Activated effector memory CD4-positive, alpha-beta T cell treated with Interleukin-2 at 50 U/mL for 16 hours (primary cell): Measurements from ENCODE around the gene SLC22A7.
"Not testable (repeated sequence)": the region's sequence is repeated elsewhere in the genome, so short reads cannot be mapped to it uniquely, and the experiment has no call there.

Experiments used
- DNase-seq: peaks from one replicate; pipeline ENCODE4 v3.0.0-alpha.2; 2020

SLC22A7 gene

GRCh38 chr6:43303006-43303405, 4.9 kb downstream of the SLC22A7 start:
- DNase-seq, result not testable (repeated sequence)

GRCh38 chr6:43303751-43304331, 5.8 kb downstream of the SLC22A7 start:
- DNase-seq, result no peak

- DNase-seq, result no peak
Measured at GRCh38 chr6:43304361-43304760, 6.3 kb downstream of the SLC22A7 start.

- no peak for DNase-seq
Measured at GRCh38 chr6:43304882-43305281, 6.8 kb downstream of the SLC22A7 start.

- no peak for DNase-seq
Measured at GRCh38 chr6:43306086-43306485, 8.0 kb downstream of the SLC22A7 start.

GRCh38 chr6:43307451-43308100, 9.5 kb downstream of the SLC22A7 start:
- no peak for DNase-seq

- peak; percentile 35 for DNase-seq
Measured at GRCh38 chr6:43308101-43308989, 10.3 kb downstream of the SLC22A7 start, which contains the start of gene CRIP3. TSS of gene CRIP3 (minus strand) at chr6:43308826. CDS start at chr6:43308792, 34 bp downstream.

- DNase-seq, result no peak
Measured at GRCh38 chr6:43308990-43309477, 11.0 kb downstream of the SLC22A7 start.

- no peak for DNase-seq
Measured at GRCh38 chr6:43310134-43310533, 12.1 kb downstream of the SLC22A7 start.

GRCh38 chr6:43310624-43311023, 12.6 kb downstream of the SLC22A7 start:
- DNase-seq, result no peak

- no peak for DNase-seq
Measured at GRCh38 chr6:43311666-43312065, 13.6 kb downstream of the SLC22A7 start.

- no peak for DNase-seq
Measured at GRCh38 chr6:43313813-43314212, 15.8 kb downstream of the SLC22A7 start.

- DNase-seq, result no peak
Measured at GRCh38 chr6:43318011-43318410, 20.0 kb downstream of the SLC22A7 start.

- no peak for DNase-seq
Measured at GRCh38 chr6:43325876-43326275, 27.8 kb downstream of the SLC22A7 start.

- no peak for DNase-seq
Measured at GRCh38 chr6:43328528-43328927, 30.5 kb downstream of the SLC22A7 start.

- no peak for DNase-seq
Measured at GRCh38 chr6:43331470-43331869, 33.4 kb downstream of the SLC22A7 start.

GRCh38 chr6:43331891-43332290, 33.8 kb downstream of the SLC22A7 start:
- DNase-seq, result no peak

GRCh38 chr6:43334466-43335095, 36.5 kb downstream of the SLC22A7 start:
- DNase-seq, result no peak

GRCh38 chr6:43335469-43335868, 37.4 kb downstream of the SLC22A7 start:
- DNase-seq, result no peak

GRCh38 chr6:43336382-43336781, 38.3 kb downstream of the SLC22A7 start:
- DNase-seq, result no peak

GRCh38 chr6:43338243-43338642, 40.2 kb downstream of the SLC22A7 start:
- DNase-seq, result no peak

- no peak for DNase-seq
Measured at GRCh38 chr6:43339168-43339567, 41.1 kb downstream of the SLC22A7 start.

GRCh38 chr6:43346243-43346642, 48.2 kb downstream of the SLC22A7 start:
- not testable (repeated sequence) for DNase-seq
